ENCODE results near the gene CCDC92. TPM values are rescaled to one million over a fixed set of nuclear protein-coding genes. Genes with fewer than 3 reads are reported as not detected.
A peak's percentile ranks its signal among the peaks of the same experiment; 100 is the strongest.

CCDC92 gene
- total and polyA plus RNA-seq, 5 experiments from 2014 or later = 16.7 to 34.0 (median 23.3) TPM

- no peak for ATAC-seq
- H3K27ac Mint-ChIP-seq = peak overlapping the region in 3 of 10 donors; percentile 4 to 55 (median 20)
- POLR2A ChIA-PET = no interaction called here
- no peak for DNase-seq
- H3K9me3 Mint-ChIP-seq = no peaks in the 10 kb centered on the region
- no peaks in the 10 kb centered on the region for H3K27me3 Mint-ChIP-seq
- H3K36me3 Mint-ChIP-seq = peaks cover 0 to 30% (median 5%) of the 10 kb centered on the region in 3 donors
- no peak overlapping the region for H3K4me3 Mint-ChIP-seq
- peaks cover 28 to 47% (median 31%) of the 10 kb centered on the region in 4 donors for H3K4me1 Mint-ChIP-seq
Measured at GRCh38 chr12:123998344-123998990, 25.8 kb upstream of the CCDC92 start.

GRCh38 chr12:123997908-123998307 is 25.3 kb upstream of the CCDC92 start:
- DNase-seq (no peak), ATAC-seq (no peak)
- H3K4me3 Mint-ChIP-seq = no peak overlapping the region
- no peak overlapping the region for H3K27ac Mint-ChIP-seq
- H3K27me3 Mint-ChIP-seq = no peaks in the 10 kb centered on the region
- peaks cover 28 to 48% (median 34%) of the 10 kb centered on the region in 4 donors for H3K4me1 Mint-ChIP-seq
- H3K36me3 Mint-ChIP-seq = peaks cover 0 to 35% (median 6%) of the 10 kb centered on the region in 3 donors
- H3K9me3 Mint-ChIP-seq = no peaks in the 10 kb centered on the region
- POLR2A ChIA-PET = no interaction called here

GRCh38 chr12:123997033-123997822 is 24.6 kb upstream of the CCDC92 start:
- peaks cover 0 to 40% (median 6%) of the 10 kb centered on the region in 3 donors for H3K36me3 Mint-ChIP-seq
- no peak for DNase-seq
- peak overlapping the region in 4 of 10 donors; percentile 7 to 68 (median 38) for H3K27ac Mint-ChIP-seq
- POLR2A ChIA-PET = no interaction called here
- no peaks in the 10 kb centered on the region for H3K9me3 Mint-ChIP-seq
- no peak for ATAC-seq
- H3K27me3 Mint-ChIP-seq = no peaks in the 10 kb centered on the region
- peaks cover 28 to 48% (median 34%) of the 10 kb centered on the region in 4 donors for H3K4me1 Mint-ChIP-seq
- H3K4me3 Mint-ChIP-seq = no peak overlapping the region

- Mint-ChIP-seq H3K4me1 (peaks cover 28 to 48% (median 34%) of the 10 kb centered on the region in 4 donors), H3K27me3 (no peaks in the 10 kb centered on the region), H3K9me3 (no peaks in the 10 kb centered on the region), H3K27ac (peak overlapping the region in 3 of 10 donors; percentile 32 to 68 (median 44)), H3K36me3 (peaks cover 0 to 44% (median 6%) of the 10 kb centered on the region in 3 donors), H3K4me3 (no peak overlapping the region)
- POLR2A ChIA-PET = no interaction called here
- no peak for ATAC-seq
- no peak for DNase-seq
Measured at GRCh38 chr12:123996581-123996980, 23.9 kb upstream of the CCDC92 start.

- Mint-ChIP-seq H3K27ac (peak overlapping the region in 3 of 10 donors; percentile 7 to 50 (median 22)), H3K4me1 (peaks cover 32 to 59% (median 40%) of the 10 kb centered on the region in 4 donors), H3K36me3 (peaks cover 0 to 57% (median 12%) of the 10 kb centered on the region in 3 donors), H3K9me3 (no peaks in the 10 kb centered on the region), H3K27me3 (no peaks in the 10 kb centered on the region), H3K4me3 (no peak overlapping the region)
- DNase-seq = no peak
- POLR2A ChIA-PET = interaction anchor here (0.6 to 1.3 kb wide), 2 partner anchors 11 to 452 kb away, joined by 3 to 4 read pairs; no protein-coding TSS in a partner anchor
- no peak for ATAC-seq
Measured at GRCh38 chr12:123995023-123995748, 22.6 kb upstream of the CCDC92 start.

- no peak overlapping the region for H3K27ac Mint-ChIP-seq
- H3K4me3 Mint-ChIP-seq = no peak overlapping the region
- ATAC-seq (no peak), DNase-seq (no peak)
- H3K4me1 Mint-ChIP-seq = peaks cover 33 to 59% (median 43%) of the 10 kb centered on the region in 4 donors
- no peaks in the 10 kb centered on the region for H3K27me3 Mint-ChIP-seq
- POLR2A ChIA-PET = no interaction called here
- no peaks in the 10 kb centered on the region for H3K9me3 Mint-ChIP-seq
- peaks cover 8 to 70% (median 27%) of the 10 kb centered on the region in 3 donors for H3K36me3 Mint-ChIP-seq
Measured at GRCh38 chr12:123992118-123992825, 19.6 kb upstream of the CCDC92 start.

- Mint-ChIP-seq H3K27ac (no peak overlapping the region), H3K36me3 (peaks cover 8 to 69% (median 27%) of the 10 kb centered on the region in 3 donors), H3K4me3 (no peak overlapping the region), H3K9me3 (no peaks in the 10 kb centered on the region), H3K4me1 (peaks cover 36 to 61% (median 43%) of the 10 kb centered on the region in 4 donors), H3K27me3 (no peaks in the 10 kb centered on the region)
- POLR2A ChIA-PET = no interaction called here
- DNase-seq (no peak), ATAC-seq (no peak)
Measured at GRCh38 chr12:123991372-123991951, 18.8 kb upstream of the CCDC92 start.

GRCh38 chr12:123990511-123990910 is 17.9 kb upstream of the CCDC92 start:
- DNase-seq (no peak), ATAC-seq (no peak)
- peaks cover 8 to 66% (median 27%) of the 10 kb centered on the region in 3 donors for H3K36me3 Mint-ChIP-seq
- peak overlapping the region in 1 of 10 donors; percentile 15 for H3K27ac Mint-ChIP-seq
- H3K9me3 Mint-ChIP-seq = no peaks in the 10 kb centered on the region
- POLR2A ChIA-PET = no interaction called here
- no peaks in the 10 kb centered on the region for H3K27me3 Mint-ChIP-seq
- H3K4me1 Mint-ChIP-seq = peaks cover 30 to 54% (median 36%) of the 10 kb centered on the region in 4 donors
- H3K4me3 Mint-ChIP-seq = no peak overlapping the region

GRCh38 chr12:123989753-123990152 is 17.1 kb upstream of the CCDC92 start:
- Mint-ChIP-seq H3K27me3 (no peaks in the 10 kb centered on the region), H3K4me3 (no peak overlapping the region), H3K4me1 (peaks cover 26 to 48% (median 30%) of the 10 kb centered on the region in 4 donors), H3K36me3 (peaks cover 8 to 67% (median 27%) of the 10 kb centered on the region in 3 donors), H3K27ac (peak overlapping the region in 1 of 10 donors; percentile 2), H3K9me3 (no peaks in the 10 kb centered on the region)
- POLR2A ChIA-PET = no interaction called here
- ATAC-seq (no peak), DNase-seq (no peak)

- no peaks in the 10 kb centered on the region for H3K9me3 Mint-ChIP-seq
- DNase-seq (no peak), ATAC-seq (no peak)
- no peaks in the 10 kb centered on the region for H3K27me3 Mint-ChIP-seq
- POLR2A ChIA-PET = no interaction called here
- H3K4me3 Mint-ChIP-seq = no peak overlapping the region
- peaks cover 23 to 48% (median 30%) of the 10 kb centered on the region in 4 donors for H3K4me1 Mint-ChIP-seq
- H3K36me3 Mint-ChIP-seq = peaks cover 8 to 71% (median 27%) of the 10 kb centered on the region in 3 donors
- H3K27ac Mint-ChIP-seq = peak overlapping the region in 1 of 10 donors; percentile 50
Measured at GRCh38 chr12:123989168-123989567, 16.5 kb upstream of the CCDC92 start.

GRCh38 chr12:123987022-123987421 is 14.4 kb upstream of the CCDC92 start:
- Mint-ChIP-seq H3K4me3 (no peak overlapping the region), H3K4me1 (peaks cover 27 to 55% (median 29%) of the 10 kb centered on the region in 4 donors), H3K9me3 (no peaks in the 10 kb centered on the region), H3K36me3 (peaks cover 8 to 62% (median 22%) of the 10 kb centered on the region in 3 donors), H3K27me3 (no peaks in the 10 kb centered on the region), H3K27ac (no peak overlapping the region)
- DNase-seq = no peak
- ATAC-seq = no peak
- POLR2A ChIA-PET = interaction anchor here (0.6 kb wide), 2 partner anchors 49 to 921 kb away, joined by 3 to 4 read pairs; no protein-coding TSS in a partner anchor
